H1 (cell line): ENCODE data around the gene PDIA5. TPM values are rescaled to one million over a fixed set of nuclear protein-coding genes. Genes with fewer than 3 reads are reported as not detected.

ENCODE experiments used
- CTCF ChIA-PET: fragments of 300-600 bp; sonication (Branson Sonifier 250); formaldehyde crosslinking; loops from one replicate; lab custom pipeline; 2021; ENCODE audit not compliant: partially characterized antibody; lab: Charles Lee
- POLR2A ChIA-PET: fragments of 300-600 bp; sonication (Branson Sonifier 250); formaldehyde crosslinking; loops from one replicate; lab custom pipeline; 2021; ENCODE audit warnings: inconsistent platforms; ENCODE audit not compliant: partially characterized antibody; lab: Charles Lee
- DNase-seq, 2 experiments: peaks; one replicate each; pipeline versions ENCODE4 v3.0.0 to v3.0.0-alpha.2; 2010 to 2022; ENCODE audit warnings: low spot score in 2 of 2, low read depth in 1 of 2, mixed read lengths in 1 of 2
- FAIRE-seq: peaks from 2 replicates; lab custom pipeline; 2011; peaks lifted over from hg19 to GRCh38; lab: Jason Lieb, UNC
- H2AFZ ChIP-seq: 2 replicates; pipeline ENCODE4 v1.8.1; 2012; ENCODE audit warnings: low read length, inconsistent platforms
- H2AK5ac ChIP-seq: 2 replicates; pipeline ENCODE4 v1.6.1; 2013; ENCODE audit warnings: low read depth, low read length
- H2BK120ac ChIP-seq: replicated peaks from 2 replicates; pipeline ENCODE3; 2013; ENCODE audit warnings: low read depth, low read length, inconsistent platforms
- H2BK12ac ChIP-seq: 2 replicates; pipeline ENCODE4 v1.6.1; 2013; ENCODE audit warnings: low read depth, low read length
- H2BK15ac ChIP-seq: 2 replicates; pipeline ENCODE4 v1.6.1; 2013; ENCODE audit warnings: low read length
- H2BK20ac ChIP-seq: 2 replicates; pipeline ENCODE4 v1.6.1; 2013; ENCODE audit warnings: low read length
- H2BK5ac ChIP-seq: 2 replicates; pipeline ENCODE4 v1.6.1; 2013; ENCODE audit warnings: low read depth, low read length
- H3K14ac ChIP-seq: 2 replicates; pipeline ENCODE4 v1.6.1; 2013; ENCODE audit warnings: inconsistent platforms; ENCODE audit not compliant: insufficient read length
- H3K18ac ChIP-seq: 2 replicates; pipeline ENCODE4 v1.6.1; 2013; ENCODE audit warnings: low read length; ENCODE audit errors: extremely low read depth
- H3K23ac ChIP-seq: 2 replicates; pipeline ENCODE4 v1.6.1; 2013; ENCODE audit warnings: inconsistent platforms; ENCODE audit not compliant: insufficient read length
- H3K23me2 ChIP-seq: 2 replicates; pipeline ENCODE4 v1.6.1; 2013; ENCODE audit warnings: low read depth, low read length
- H3K27ac ChIP-seq: 2 replicates; pipeline ENCODE4 v1.6.1; 2011; ENCODE audit warnings: low read depth, low read length, inconsistent platforms
- H3K27me3 ChIP-seq, 4 experiments: replicated peaks in 1 of 4; 1 replicate in 1 of 4; 2 replicates in 3 of 4; pipeline versions ENCODE4 v1.6.1 to v1.8.1; 2011 to 2013; ENCODE audit warnings: low read length in 3 of 4, mild to moderate bottlenecking in 3 of 4, inconsistent platforms in 2 of 4, mixed read lengths in 2 of 4, moderate library complexity in 1 of 4; ENCODE audit not compliant: control insufficient read depth in 3 of 4, insufficient read depth in 3 of 4; ENCODE audit errors: extremely low read depth in 1 of 4
- H3K36me3 ChIP-seq, 4 experiments: 2 replicates each; pipeline versions ENCODE4 v1.6.1 to v1.8.1; 2011 to 2013; ENCODE audit warnings: mild to moderate bottlenecking in 4 of 4, low read length in 3 of 4, moderate library complexity in 2 of 4, control low read depth in 1 of 4, inconsistent platforms in 1 of 4; ENCODE audit not compliant: insufficient read depth in 4 of 4, control insufficient read depth in 2 of 4
- H3K4ac ChIP-seq: replicated peaks from 2 replicates; pipeline ENCODE3; 2013; ENCODE audit warnings: low read length, low read depth, mixed read lengths, inconsistent platforms; ENCODE audit not compliant: insufficient read length
- H3K4me1 ChIP-seq, 4 experiments: replicated peaks in 1 of 4; 1 replicate in 1 of 4; 2 replicates in 3 of 4; pipeline versions ENCODE4 v1.6.1 to v1.8.1; 2011 to 2013; ENCODE audit warnings: low read length in 3 of 4, inconsistent platforms in 2 of 4, mixed read lengths in 1 of 4; ENCODE audit not compliant: insufficient read depth in 4 of 4, control insufficient read depth in 3 of 4
- H3K4me2 ChIP-seq, 2 experiments: 2 replicates each; pipeline versions ENCODE4 v1.6.1 to v1.8.1; 2011 to 2013; ENCODE audit warnings: low read depth in 2 of 2, low read length in 2 of 2, control low read depth in 1 of 2, inconsistent platforms in 1 of 2, mild to moderate bottlenecking in 1 of 2; ENCODE audit not compliant: insufficient read depth in 1 of 2
- H3K4me3 ChIP-seq, 4 experiments: fragments of 200-600, 300-600 bp in 1 of 4; sonication (generic), shearing (Covaris generic), sonication (Bioruptor Twin) in 1 of 4; 2 replicates each; pipeline versions ENCODE4 v1.5.1 to v1.8.1; 2011 to 2016; ENCODE audit warnings: low read length in 4 of 4, low read depth in 3 of 4, control low read depth in 2 of 4, inconsistent platforms in 2 of 4, mild to moderate bottlenecking in 2 of 4, mixed read lengths in 1 of 4, moderate library complexity in 1 of 4; ENCODE audit not compliant: insufficient read depth in 2 of 4; ENCODE audit errors: extremely low read depth in 1 of 4
- H3K56ac ChIP-seq: replicated peaks from 2 replicates; pipeline ENCODE3; 2013; ENCODE audit warnings: low read depth, mild to moderate bottlenecking, mixed read lengths, low read length, inconsistent platforms; ENCODE audit not compliant: insufficient read length
- H3K79me1 ChIP-seq: 2 replicates; pipeline ENCODE4 v1.6.1; 2013; ENCODE audit warnings: low read depth, low read length, control low read depth
- H3K79me2 ChIP-seq, 2 experiments: 2 replicates each; pipeline versions ENCODE4 v1.6.1 to v1.8.1; 2012 to 2013; ENCODE audit warnings: low read length in 2 of 2, mild to moderate bottlenecking in 2 of 2, inconsistent platforms in 1 of 2; ENCODE audit not compliant: insufficient read depth in 2 of 2, control insufficient read depth in 1 of 2
- H3K9ac ChIP-seq, 4 experiments: replicated peaks in 1 of 4; 1 replicate in 1 of 4; 2 replicates in 3 of 4; pipeline versions ENCODE4 v1.6.1 to v1.8.1; 2011 to 2013; ENCODE audit warnings: low read depth in 3 of 4, low read length in 3 of 4, control low read depth in 2 of 4, mild to moderate bottlenecking in 2 of 4, moderate library complexity in 2 of 4, inconsistent platforms in 1 of 4; ENCODE audit errors: extremely low read depth in 1 of 4
- H3K9me3 ChIP-seq, 2 experiments: 2 replicates each; pipeline versions ENCODE4 v1.6.1 to v1.8.1; 2012 to 2013; ENCODE audit warnings: mild to moderate bottlenecking in 2 of 2, moderate library complexity in 2 of 2, control low read depth in 1 of 2, inconsistent platforms in 1 of 2, low read depth in 1 of 2, low read length in 1 of 2, mixed read lengths in 1 of 2; ENCODE audit not compliant: insufficient read depth in 2 of 2
- H4K20me1 ChIP-seq, 2 experiments: replicated peaks in 1 of 2; 2 replicates each; pipeline versions ENCODE3 to v1.8.1; 2011 to 2013; ENCODE audit warnings: inconsistent platforms in 2 of 2, low read length in 2 of 2, mild to moderate bottlenecking in 1 of 2; ENCODE audit not compliant: insufficient read depth in 2 of 2, control insufficient read depth in 1 of 2
- H4K5ac ChIP-seq: 2 replicates; pipeline ENCODE4 v1.6.1; 2013; ENCODE audit warnings: low read length, low read depth, mixed read lengths, inconsistent platforms; ENCODE audit not compliant: insufficient read length
- H4K8ac ChIP-seq: 2 replicates; pipeline ENCODE4 v1.8.0; 2013; ENCODE audit warnings: mild to moderate bottlenecking, moderate library complexity, low read length, inconsistent platforms; ENCODE audit not compliant: insufficient read depth; ENCODE audit errors: extremely low read depth
- H4K91ac ChIP-seq: replicated peaks from 2 replicates; pipeline ENCODE3; 2013; ENCODE audit warnings: low read length, mixed read lengths, inconsistent platforms; ENCODE audit not compliant: insufficient read length
- CHD2 ChIP-seq: IDR thresholded peaks from 2 replicates; pipeline ENCODE4 v1.6.1; 2012; ENCODE audit warnings: low read length, improper control_type of control experiment
- RAD21 ChIP-seq, 2 experiments: IDR thresholded peaks in 1 of 2; conservative IDR thresholded peaks in 1 of 2; 2 replicates each; pipeline ENCODE4 v1.6.1; 2011; ENCODE audit warnings: low read depth in 2 of 2, low read length in 2 of 2, improper control_type of control experiment in 1 of 2, inconsistent platforms in 1 of 2, mild to moderate bottlenecking in 1 of 2, moderate library complexity in 1 of 2
- TEAD4 ChIP-seq: IDR thresholded peaks from 2 replicates; pipeline ENCODE4 v1.6.1; 2012; ENCODE audit warnings: low read depth, low read length, inconsistent platforms, mixed read lengths
- WGBS, 2 experiments: shearing (Covaris generic) in 1 of 2; methylation state at CpG; one replicate each; pipeline versions ENCODE4 v1.1.6 to v1.1.7; 2013 to 2015; ENCODE audit warnings: low lambda C conversion rate in 2 of 2, mixed read lengths in 2 of 2, inconsistent platforms in 1 of 2, low coverage in 1 of 2, missing lambda C conversion rate in 1 of 2; ENCODE audit not compliant: insufficient replicate concordance in 2 of 2, insufficient coverage in 1 of 2, insufficient read length in 1 of 2; ENCODE audit errors: extremely low coverage in 1 of 2, missing lambda C conversion rate in 1 of 2; 5-methylcytosine and 5-hydroxymethylcytosine counted together
- polyA plus RNA-seq, 7 experiments: library from polyadenylated mRNA; depleted of rRNA in 3 of 7; stranded (reverse) in 5 of 7; unstranded in 2 of 7; fragments of >200 nt in 5 of 7; fragments of 200-250 nt in 2 of 7; gene quantifications; 1 replicate in 5 of 7; 2 replicates in 1 of 7; 4 replicates in 1 of 7; pipeline versions ENCODE4 v1.2.1 to v1.2.3, GENCODE V29; 2011 to 2013; ENCODE audit warnings: missing spikeins in 2 of 7, mixed read lengths in 2 of 7
- total RNA-seq: library from RNA; stranded (reverse); fragmentation: NEBNext Ultra II Directional; extraction: Animal tissue kit (Norgen Biotek cat#: 25700); gene quantifications from 2 replicates; pipeline ENCODE4 v1.2.1, GENCODE V29; 2021

Gene PDIA5
- total and polyA plus RNA-seq, 2 of the 8 experiments (the other 6 are each of a cell fraction or from before 2014, with no cell fraction given): 18.2 to 32.8 TPM

GRCh38 chr3:123021388-123021787 lies 45.4 kb upstream of the PDIA5 start:
- Histone ChIP-seq H2AK5ac (peak overlapping the region; percentile 41; the same call in 1 of the 2 replicates), H3K4me3 (peak overlapping the region in 2 of 4 experiments; percentile 2 to 39; a peak in 3 of 8 replicates), H3K23me2 (peaks cover 6% of the 10 kb centered on the region; the same call in 1 of the 2 replicates), H3K23ac (no peak overlapping the region), H2BK120ac (no peak overlapping the region), H3K79me2 (peaks cover 0 to 29% of the 10 kb centered on the region in 2 experiments; a peak in 2 of 4 replicates), H2BK20ac (peak overlapping the region; percentile 75; the same call in 1 of the 2 replicates), H2BK5ac (peak overlapping the region; percentile 18; the same call in 1 of the 2 replicates), H3K4ac (no peak overlapping the region), H3K9me3 (no peaks in the 10 kb centered on the region), H2AFZ (no peak overlapping the region), H3K56ac (no peak overlapping the region), H4K8ac (no peak overlapping the region), H4K91ac (no peak overlapping the region), H3K4me1 (peaks cover 15 to 40% (median 25%) of the 10 kb centered on the region in 4 experiments; a peak in 6 of 7 replicates), H3K27me3 (peaks cover 0 to 11% (median 4%) of the 10 kb centered on the region in 4 experiments; a peak in 4 of 7 replicates), H2BK15ac (0 out of 2 replicates have a peak overlapping the region, but pooled peaks have one; percentile 34), H3K18ac (peak overlapping the region; percentile 10), H2BK12ac (0 out of 2 replicates have a peak overlapping the region, but pooled peaks have one; percentile 88), H3K14ac (no peak overlapping the region), H3K27ac (no peak overlapping the region; the same call in 1 of the 2 replicates), H3K36me3 (no peaks in the 10 kb centered on the region), H3K79me1 (no peaks in the 10 kb centered on the region), H4K20me1 (peaks cover 0 to 1% of the 10 kb centered on the region in 2 experiments), H3K4me2 (peak overlapping the region; percentile 59 to 63), H4K5ac (no peak overlapping the region), H3K9ac (no peak overlapping the region)
- 0 out of 4 replicates have a peak, but pooled peaks of 1 of the 2 experiments have one; percentile 0 for TF ChIP-seq RAD21 (IDR thresholded peaks at IDR 0.05 in 1 of 2, conservative IDR thresholded peaks at IDR 0.05 in 1 of 2; ENCODE audit: low read depth in 2 of 2, low read length in 2 of 2)
- TF ChIP-seq TEAD4: no peak
- no peak for TF ChIP-seq CHD2
- 24% methylated on average over 7 of the region's 7 CpGs; no CpG with 5 or more reads in 1 of the 2 experiments for WGBS, 2 experiments
- DNase-seq (no peak), FAIRE-seq (no peak)
- POLR2A ChIA-PET: interaction anchor here (0.7 to 2.0 kb wide), 4 partner anchors 19 to 78 kb away, joined by 3 to 5 read pairs (median 4); no protein-coding TSS in a partner anchor
- CTCF ChIA-PET: interaction anchor here (0.5 to 3.8 kb wide), 13 partner anchors 9 to 142 kb away, joined by 3 to 34 read pairs (median 5); no protein-coding TSS in a partner anchor
